ENCODE measurements around the gene LDLRAD4. TPM values are rescaled to one million over a fixed set of nuclear protein-coding genes. Genes with fewer than 3 reads are reported as not detected.

The LDLRAD4 gene
- polyA plus RNA-seq, 1 of the 3 experiments (the other 2 are of a cell fraction), result 0.16 TPM

DNA sequence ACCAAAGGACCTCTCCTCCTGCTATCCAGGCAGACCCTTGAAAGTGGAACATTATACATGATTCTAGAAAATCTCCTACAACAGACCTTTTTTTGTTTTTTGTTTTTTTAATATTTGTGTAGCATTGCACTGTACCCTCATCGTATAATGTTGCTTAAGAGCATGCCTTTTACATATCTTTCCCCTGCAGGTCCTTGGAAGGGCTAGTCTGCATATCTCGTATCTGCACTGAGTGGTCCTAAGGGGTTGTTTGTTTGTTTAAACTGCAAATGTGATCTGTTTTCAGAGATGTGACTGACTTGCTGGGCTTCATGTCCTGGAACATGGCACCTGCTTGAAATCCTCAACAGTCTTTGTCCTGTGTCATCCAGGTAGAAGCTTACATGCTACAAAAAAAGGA lies 303.7 kb downstream of the LDLRAD4 start:
- Histone ChIP-seq H3K4me3 (ENCODE audit: low read depth in 2 of 2, low read length in 1 of 2) (no peak overlapping the region), H3K9ac (no peak overlapping the region), H3K9me2 (no peaks in the 10 kb centered on the region), H3K4me2 (no peak overlapping the region), H3K4me1 (ENCODE audit: control insufficient read depth in 1 of 2, insufficient read depth in 2 of 2, low read depth in 1 of 2, low read length in 1 of 2) (no peaks in the 10 kb centered on the region; a peak in 1 of 4 replicates), H3K9me3 (no peaks in the 10 kb centered on the region), H3K36me3 (replicated peaks in 1 of 2; ENCODE audit: control insufficient read depth in 1 of 2, insufficient read depth in 2 of 2, low read length in 1 of 2) (no peaks in the 10 kb centered on the region), H4K20me1 (ENCODE audit: insufficient read depth) (no peaks in the 10 kb centered on the region), H2AFZ (ENCODE audit: low read depth) (no peak overlapping the region), H3K27ac (ENCODE audit: low read depth in 2 of 2, low read length in 1 of 2) (no peak overlapping the region; a peak in 1 of 4 replicates), H3F3A (replicated peaks; ENCODE audit: insufficient read depth) (no peaks in the 10 kb centered on the region), H3K79me2 (ENCODE audit: insufficient read depth) (no peaks in the 10 kb centered on the region), H3K27me3 (ENCODE audit: insufficient read depth) (no peaks in the 10 kb centered on the region)
- WGBS (ENCODE audit: low lambda C conversion rate), result 63% methylated on average over 2 of the region's 2 CpGs
- CTCF ChIA-PET, result interaction anchor here (1.5 to 1.6 kb wide), 3 partner anchors 9 to 36 kb away, joined by 3 to 7 read pairs (median 3); no protein-coding TSS in a partner anchor
- POLR2A ChIA-PET, result no interaction called here
- TF ChIP-seq ELF1 (IDR thresholded peaks at IDR 0.05), result no peak
- TF ChIP-seq RAD21 (IDR thresholded peaks at IDR 0.05; ENCODE audit: low read length), result no peak
- no peak for TF ChIP-seq FOSL2 (IDR thresholded peaks at IDR 0.05; ENCODE audit: borderline replicate concordance, low read depth)
- TF ChIP-seq FOXM1 (IDR thresholded peaks at IDR 0.05; ENCODE audit: low read depth), result no peak
- no peak for TF ChIP-seq GATA2 (CRISPR knock-in tag; IDR thresholded peaks at IDR 0.05)
- TF ChIP-seq POLR2AphosphoS5 (IDR thresholded peaks at IDR 0.05; ENCODE audit: low read depth, low read length), result no peak
- TF ChIP-seq, protein P1, sequence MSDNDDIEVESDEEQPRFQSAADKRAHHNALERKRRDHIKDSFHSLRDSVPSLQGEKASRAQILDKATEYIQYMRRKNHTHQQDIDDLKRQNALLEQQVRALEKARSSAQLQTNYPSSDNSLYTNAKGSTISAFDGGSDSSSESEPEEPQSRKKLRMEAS (IDR thresholded peaks at IDR 0.05; ENCODE audit: low read depth), result no peak
- TF ChIP-seq, protein P2, sequence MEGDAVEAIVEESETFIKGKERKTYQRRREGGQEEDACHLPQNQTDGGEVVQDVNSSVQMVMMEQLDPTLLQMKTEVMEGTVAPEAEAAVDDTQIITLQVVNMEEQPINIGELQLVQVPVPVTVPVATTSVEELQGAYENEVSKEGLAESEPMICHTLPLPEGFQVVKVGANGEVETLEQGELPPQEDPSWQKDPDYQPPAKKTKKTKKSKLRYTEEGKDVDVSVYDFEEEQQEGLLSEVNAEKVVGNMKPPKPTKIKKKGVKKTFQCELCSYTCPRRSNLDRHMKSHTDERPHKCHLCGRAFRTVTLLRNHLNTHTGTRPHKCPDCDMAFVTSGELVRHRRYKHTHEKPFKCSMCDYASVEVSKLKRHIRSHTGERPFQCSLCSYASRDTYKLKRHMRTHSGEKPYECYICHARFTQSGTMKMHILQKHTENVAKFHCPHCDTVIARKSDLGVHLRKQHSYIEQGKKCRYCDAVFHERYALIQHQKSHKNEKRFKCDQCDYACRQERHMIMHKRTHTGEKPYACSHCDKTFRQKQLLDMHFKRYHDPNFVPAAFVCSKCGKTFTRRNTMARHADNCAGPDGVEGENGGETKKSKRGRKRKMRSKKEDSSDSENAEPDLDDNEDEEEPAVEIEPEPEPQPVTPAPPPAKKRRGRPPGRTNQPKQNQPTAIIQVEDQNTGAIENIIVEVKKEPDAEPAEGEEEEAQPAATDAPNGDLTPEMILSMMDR (IDR thresholded peaks at IDR 0.05), result no peak
- TF ChIP-seq EZH2phosphoT487 (IDR thresholded peaks at IDR 0.05; ENCODE audit: borderline replicate concordance, low read depth), result no peak
- no peak for TF ChIP-seq JUND (IDR thresholded peaks at IDR 0.05)
- no peak for TF ChIP-seq TAF1 (IDR thresholded peaks at IDR 0.05; ENCODE audit: borderline replicate concordance, low read depth, low read length)
- no peak for DNase-seq

DNA sequence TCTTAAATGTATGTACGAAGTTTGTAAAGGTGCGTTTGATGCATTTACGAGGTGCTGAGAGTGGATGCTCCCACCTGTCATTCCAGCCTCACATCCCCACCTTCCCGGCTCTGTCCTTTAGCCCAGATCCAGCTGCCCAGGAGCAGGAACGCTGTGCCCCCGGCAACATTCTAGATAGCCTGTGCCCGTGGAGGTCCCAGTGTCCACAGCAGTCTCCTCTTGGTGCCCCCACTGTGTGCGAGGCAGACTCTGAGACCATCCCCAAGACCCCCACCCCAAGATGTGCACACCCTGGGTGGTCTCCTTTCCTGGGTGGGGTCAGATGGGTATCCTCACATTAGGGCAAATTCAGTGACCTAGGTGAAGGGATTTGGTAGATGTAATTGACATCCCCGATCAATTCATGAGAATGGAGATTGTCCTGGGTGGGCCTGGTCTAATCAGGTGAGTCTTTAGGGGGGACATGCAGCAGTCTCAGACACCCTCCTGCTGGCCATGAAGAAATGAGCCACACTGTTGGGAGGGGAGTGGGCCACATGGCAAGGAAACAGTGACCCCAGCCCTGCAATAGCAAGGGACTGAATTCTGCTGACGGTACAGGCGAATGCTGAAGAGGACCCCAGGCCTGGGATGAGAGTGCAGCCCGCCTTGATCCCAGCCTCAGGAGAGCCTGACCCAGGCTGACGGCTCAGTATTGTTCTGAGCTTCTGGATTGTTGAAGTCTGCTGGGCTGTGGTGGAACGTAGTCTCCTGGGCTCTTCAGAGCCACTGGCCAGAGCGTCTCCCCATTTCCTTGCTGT lies 304.5 kb downstream of the LDLRAD4 start:
- Histone ChIP-seq H3F3A (replicated peaks; ENCODE audit: insufficient read depth) (no peaks in the 10 kb centered on the region), H3K79me2 (ENCODE audit: insufficient read depth) (no peaks in the 10 kb centered on the region), H3K9ac (no peak overlapping the region), H3K9me2 (no peaks in the 10 kb centered on the region), H3K27me3 (ENCODE audit: insufficient read depth) (no peaks in the 10 kb centered on the region), H3K27ac (ENCODE audit: low read depth in 2 of 2, low read length in 1 of 2) (no peak overlapping the region), H2AFZ (ENCODE audit: low read depth) (no peak overlapping the region), H3K4me2 (no peak overlapping the region), H3K4me3 (ENCODE audit: low read depth in 2 of 2, low read length in 1 of 2) (no peak overlapping the region), H3K4me1 (ENCODE audit: control insufficient read depth in 1 of 2, insufficient read depth in 2 of 2, low read depth in 1 of 2, low read length in 1 of 2) (no peaks in the 10 kb centered on the region; a peak in 1 of 4 replicates), H3K9me3 (no peaks in the 10 kb centered on the region), H3K36me3 (replicated peaks in 1 of 2; ENCODE audit: control insufficient read depth in 1 of 2, insufficient read depth in 2 of 2, low read length in 1 of 2) (no peaks in the 10 kb centered on the region), H4K20me1 (ENCODE audit: insufficient read depth) (no peaks in the 10 kb centered on the region)
- ChIA-PET POLR2A (no interaction called here), CTCF (interaction anchor here (1.5 to 1.6 kb wide), 3 partner anchors 8 to 35 kb away, joined by 3 to 7 read pairs (median 3); no protein-coding TSS in a partner anchor)
- WGBS (ENCODE audit: low lambda C conversion rate), result 68% methylated on average over 8 of the region's 15 CpGs
- DNase-seq, result no peak
- TF ChIP-seq FOSL2 (IDR thresholded peaks at IDR 0.05; ENCODE audit: borderline replicate concordance, low read depth), result no peak
- no peak for TF ChIP-seq MXI1 (IDR thresholded peaks at IDR 0.05; ENCODE audit: low read depth, low read length)
- no peak for TF ChIP-seq ELF1 (IDR thresholded peaks at IDR 0.05)
- TF ChIP-seq MEF2A (IDR thresholded peaks at IDR 0.05; ENCODE audit: borderline replicate concordance, low read depth), result no peak
- TF ChIP-seq, protein P3, sequence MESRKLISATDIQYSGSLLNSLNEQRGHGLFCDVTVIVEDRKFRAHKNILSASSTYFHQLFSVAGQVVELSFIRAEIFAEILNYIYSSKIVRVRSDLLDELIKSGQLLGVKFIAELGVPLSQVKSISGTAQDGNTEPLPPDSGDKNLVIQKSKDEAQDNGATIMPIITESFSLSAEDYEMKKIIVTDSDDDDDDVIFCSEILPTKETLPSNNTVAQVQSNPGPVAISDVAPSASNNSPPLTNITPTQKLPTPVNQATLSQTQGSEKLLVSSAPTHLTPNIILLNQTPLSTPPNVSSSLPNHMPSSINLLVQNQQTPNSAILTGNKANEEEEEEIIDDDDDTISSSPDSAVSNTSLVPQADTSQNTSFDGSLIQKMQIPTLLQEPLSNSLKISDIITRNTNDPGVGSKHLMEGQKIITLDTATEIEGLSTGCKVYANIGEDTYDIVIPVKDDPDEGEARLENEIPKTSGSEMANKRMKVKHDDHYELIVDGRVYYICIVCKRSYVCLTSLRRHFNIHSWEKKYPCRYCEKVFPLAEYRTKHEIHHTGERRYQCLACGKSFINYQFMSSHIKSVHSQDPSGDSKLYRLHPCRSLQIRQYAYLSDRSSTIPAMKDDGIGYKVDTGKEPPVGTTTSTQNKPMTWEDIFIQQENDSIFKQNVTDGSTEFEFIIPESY (IDR thresholded peaks at IDR 0.05; ENCODE audit: borderline replicate concordance, low read depth), result no peak
- TF ChIP-seq, protein P1 (IDR thresholded peaks at IDR 0.05; ENCODE audit: low read depth), result no peak
- TF ChIP-seq SMC3 (IDR thresholded peaks at IDR 0.05; ENCODE audit: low read depth, low read length), result no peak
- TF ChIP-seq, protein P4, sequence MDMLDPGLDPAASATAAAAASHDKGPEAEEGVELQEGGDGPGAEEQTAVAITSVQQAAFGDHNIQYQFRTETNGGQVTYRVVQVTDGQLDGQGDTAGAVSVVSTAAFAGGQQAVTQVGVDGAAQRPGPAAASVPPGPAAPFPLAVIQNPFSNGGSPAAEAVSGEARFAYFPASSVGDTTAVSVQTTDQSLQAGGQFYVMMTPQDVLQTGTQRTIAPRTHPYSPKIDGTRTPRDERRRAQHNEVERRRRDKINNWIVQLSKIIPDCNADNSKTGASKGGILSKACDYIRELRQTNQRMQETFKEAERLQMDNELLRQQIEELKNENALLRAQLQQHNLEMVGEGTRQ (IDR thresholded peaks at IDR 0.05; ENCODE audit: borderline replicate concordance, low read depth, low read length), result no peak
- TF ChIP-seq RFX5 (IDR thresholded peaks at IDR 0.05; ENCODE audit: low read length), result no peak
- TF ChIP-seq TEAD4 (IDR thresholded peaks at IDR 0.05; ENCODE audit: borderline replicate concordance, insufficient read depth), result no peak
- no peak for TF ChIP-seq TCF12 (IDR thresholded peaks at IDR 0.05)
- TF ChIP-seq TAF1 (IDR thresholded peaks at IDR 0.05; ENCODE audit: borderline replicate concordance, low read depth, low read length), result no peak
- TF ChIP-seq, protein P2 (IDR thresholded peaks at IDR 0.05), result no peak

All from SK-N-SH (cell line).